Caco-2 (cell line): ENCODE results near the gene GADD45GIP1. TPM values are rescaled to one million over a fixed set of nuclear protein-coding genes. Genes with fewer than 3 reads are reported as not detected.

ENCODE experiments used
- Bru-seq: library from RNA; stranded (reverse); fragments of 400-500 nt; gene quantifications from one replicate; lab custom pipeline; 2021; lab: Mats Ljungman, UMichigan
- BruChase-seq, 2 experiments: library from RNA; stranded (reverse); fragments of 400-500 nt; gene quantifications; one replicate each; lab custom pipeline; 2021; lab: Mats Ljungman, UMichigan
- BruUV-seq: library from RNA; stranded (reverse); fragments of 400-500 nt; replicated peaks from 2 replicates; lab custom pipeline; 2021; lab: Mats Ljungman, UMichigan
- CTCF ChIA-PET: fragments of 300-600 bp; sonication (Branson Sonifier 250); formaldehyde crosslinking; loops from one replicate; lab custom pipeline; 2022; ENCODE audit warnings: antibody characterized with exemption; lab: Charles Lee
- POLR2A ChIA-PET: fragments of 300-600 bp; sonication (Branson Sonifier 250); formaldehyde crosslinking; loops from one replicate; lab custom pipeline; 2022; ENCODE audit warnings: antibody characterized with exemption; lab: Charles Lee
- DNase-seq, 2 experiments: peaks; one replicate each; pipeline versions ENCODE4 v3.0.0 to v3.0.0-alpha.2; 2020 to 2022
- H3K27me3 ChIP-seq: replicated peaks from 2 replicates; pipeline ENCODE4 v1.6.0; 2011; ENCODE audit warnings: low read length; ENCODE audit not compliant: control insufficient read depth, insufficient read depth
- H3K36me3 ChIP-seq: 2 replicates; pipeline ENCODE4 v1.5.1; 2011; ENCODE audit warnings: low read length; ENCODE audit not compliant: control insufficient read depth, insufficient read depth
- H3K4me1 ChIP-seq: fragments of 250-450 bp; sonication (Bioruptor Pico); 2 replicates; pipeline ENCODE4 v1.5.1; 2020; ENCODE audit warnings: mild to moderate bottlenecking
- H3K4me3 ChIP-seq: 2 replicates; pipeline ENCODE4 v1.5.1; 2011; ENCODE audit warnings: low read depth, mild to moderate bottlenecking, control low read depth, low read length
- H3K9me3 ChIP-seq: fragments of 250-450 bp; sonication (Bioruptor Pico); 2 replicates; pipeline ENCODE4 v1.5.1; 2020; ENCODE audit warnings: mild to moderate bottlenecking, moderate library complexity
- H3K27ac Mint-ChIP-seq: one replicate; pipeline ENCODE4 v1.8.0; 2022; ENCODE audit warnings: mixed read lengths; ENCODE audit not compliant: unreplicated experiment
- H3K27me3 Mint-ChIP-seq: one replicate; pipeline ENCODE4 v1.8.0; 2022; ENCODE audit warnings: mixed read lengths; ENCODE audit not compliant: insufficient read depth, unreplicated experiment
- H3K36me3 Mint-ChIP-seq: one replicate; pipeline ENCODE4 v1.8.0; 2022; ENCODE audit warnings: mild to moderate bottlenecking, mixed read lengths; ENCODE audit not compliant: insufficient read depth, unreplicated experiment
- H3K4me1 Mint-ChIP-seq: one replicate; pipeline ENCODE4 v1.8.0; 2022; ENCODE audit warnings: low read depth, mixed read lengths; ENCODE audit not compliant: unreplicated experiment
- H3K4me3 Mint-ChIP-seq: one replicate; pipeline ENCODE4 v1.8.0; 2022; ENCODE audit warnings: mild to moderate bottlenecking, moderate library complexity, mixed read lengths; ENCODE audit not compliant: unreplicated experiment
- H3K9me3 Mint-ChIP-seq: one replicate; pipeline ENCODE4 v1.8.0; 2022; ENCODE audit warnings: mixed read lengths; ENCODE audit not compliant: unreplicated experiment
- CTCF ChIP-seq, 2 experiments: fragments of 200-600 bp in 1 of 2; IDR thresholded peaks; 1 replicate in 1 of 2; 2 replicates in 1 of 2; pipeline versions ENCODE4 v1.5.1 to v1.8.0; 2011 to 2022; ENCODE audit warnings: antibody characterized with exemption in 1 of 2, control low read depth in 1 of 2, inconsistent platforms in 1 of 2, low read depth in 1 of 2, low read length in 1 of 2, mild to moderate bottlenecking in 1 of 2, moderate library complexity in 1 of 2; ENCODE audit not compliant: insufficient read depth in 1 of 2, severe bottlenecking in 1 of 2, unreplicated experiment in 1 of 2
- intact Hi-C: fragments of 100-400 bp; cut with micrococcal nuclease; formaldehyde crosslinking; loops from one replicate; pipeline ENCODE4 v1.10.0; 2022; ENCODE audit not compliant: unreplicated experiment
- long read RNA-seq: library from polyadenylated mRNA; stranded (forward); transcript quantifications from one replicate; pipeline ENCODE4 v2.0.0, GENCODE V29; 2022
- total RNA-seq: library from RNA; stranded (reverse); gene quantifications from 2 replicates; pipeline ENCODE4 v1.2.3, GENCODE V29; 2022

Gene GADD45GIP1
- total RNA-seq (39.3 and 42.7 TPM in 2 replicates), Bru-seq, nascent RNA (percentile 82 among the genes with signal in this experiment), BruChase-seq, experiment 1, labeled RNA remaining after a 2-hour chase (percentile 80 among the genes with signal in this experiment), BruChase-seq, experiment 2, labeled RNA remaining after a 6-hour chase (percentile 85 among the genes with signal in this experiment)
- long read RNA-seq, transcript GADD45GIP1-201 (2 exons, 1,782 nt) = major isoform, 190 of 382 reads
- long read RNA-seq, partial matches to known transcripts = 0 of 382 reads
- long read RNA-seq, other reads (novel, unspliced or antisense) = 192 of 382 reads

- Mint-ChIP-seq H3K36me3 (peaks cover 55% of the 10 kb centered on the region), H3K4me1 (peaks cover 7% of the 10 kb centered on the region), H3K27ac (peak within 1 kb of the TSS; percentile 85), H3K4me3 (peak within 1 kb of the TSS; percentile 74), H3K27me3 (no peaks in the 10 kb centered on the region), H3K9me3 (peaks cover 10% of the 10 kb centered on the region)
- no peak for TF ChIP-seq CTCF (IDR thresholded peaks at IDR 0.05; ENCODE audit: insufficient read depth in 1 of 2, low read depth in 1 of 2, low read length in 1 of 2, severe bottlenecking in 1 of 2, unreplicated experiment in 1 of 2)
- intact Hi-C loops = no loop called here
- POLR2A ChIA-PET = interaction anchor here (0.6 kb wide), 1 partner anchor 23 kb away, joined by 4 read pairs; the partner anchor contains the start of gene FARSA
- no peaks in the 10 kb centered on the region for H3K9me3 ChIP-seq
- H3K36me3 ChIP-seq = peaks cover 2% of the 10 kb centered on the region; the same call in 1 of the 2 replicates
- TSS peak; percentile 51 for BruUV-seq
- CTCF ChIA-PET = interaction anchor here (0.6 to 2.2 kb wide), 2 partner anchors 9 to 135 kb away, joined by 7 to 8 read pairs; no protein-coding TSS in a partner anchor
- H3K27me3 ChIP-seq = no peaks in the 10 kb centered on the region
- peak within 1 kb of the TSS; percentile 99 for H3K4me3 ChIP-seq
- peaks cover 9% of the 10 kb centered on the region; the same call in 1 of the 2 replicates for H3K4me1 ChIP-seq
- peak; percentile 86 to 92 for DNase-seq
These were observed at the start of gene GADD45GIP1 for GRCh38 chr19:12956446-12957388. TSS of gene GADD45GIP1 (minus strand) at chr19:12957223. CDS start at chr19:12957212, 11 bp downstream.

- H3K4me1 Mint-ChIP-seq = no peaks in the 10 kb centered on the region
- POLR2A ChIA-PET = no interaction called here
- CTCF ChIA-PET = interaction anchor here (0.6 to 1.5 kb wide), 2 partner anchors 56 to 88 kb away, joined by 4 read pairs; no protein-coding TSS in a partner anchor
- Histone ChIP-seq H3K27me3 (no peaks in the 10 kb centered on the region), H3K36me3 (no peaks in the 10 kb centered on the region), H3K4me1 (no peaks in the 10 kb centered on the region), H3K4me3 (no peak overlapping the region), H3K9me3 (no peaks in the 10 kb centered on the region)
- no peak overlapping the region for H3K4me3 Mint-ChIP-seq
- BruUV-seq = no TSS peak
- H3K36me3 Mint-ChIP-seq = no peaks in the 10 kb centered on the region
- TF ChIP-seq CTCF (IDR thresholded peaks at IDR 0.05; ENCODE audit: insufficient read depth in 1 of 2, low read depth in 1 of 2, low read length in 1 of 2, severe bottlenecking in 1 of 2, unreplicated experiment in 1 of 2) = no peak
- no peak overlapping the region for H3K27ac Mint-ChIP-seq
- DNase-seq = no peak
- peaks cover 6% of the 10 kb centered on the region for H3K27me3 Mint-ChIP-seq
- intact Hi-C loops = no loop called here
- no peaks in the 10 kb centered on the region for H3K9me3 Mint-ChIP-seq
These were observed 48.9 kb upstream of the GADD45GIP1 start for GRCh38 chr19:13005861-13006370.

GRCh38 chr19:13005253-13005652 lies 48.2 kb upstream of the GADD45GIP1 start:
- Mint-ChIP-seq H3K4me3 (no peak overlapping the region), H3K27ac (no peak overlapping the region), H3K36me3 (no peaks in the 10 kb centered on the region), H3K27me3 (peaks cover 6% of the 10 kb centered on the region), H3K9me3 (no peaks in the 10 kb centered on the region), H3K4me1 (no peaks in the 10 kb centered on the region)
- no peak for TF ChIP-seq CTCF (IDR thresholded peaks at IDR 0.05; ENCODE audit: insufficient read depth in 1 of 2, low read depth in 1 of 2, low read length in 1 of 2, severe bottlenecking in 1 of 2, unreplicated experiment in 1 of 2)
- H3K9me3 ChIP-seq = no peaks in the 10 kb centered on the region
- CTCF ChIA-PET = interaction anchor here (1.5 kb wide), 1 partner anchor 88 kb away, joined by 4 read pairs; no protein-coding TSS in a partner anchor
- H3K4me3 ChIP-seq = no peak overlapping the region
- POLR2A ChIA-PET = no interaction called here
- BruUV-seq = no TSS peak
- no peak for DNase-seq
- H3K27me3 ChIP-seq = no peaks in the 10 kb centered on the region
- intact Hi-C loops = no loop called here
- no peaks in the 10 kb centered on the region for H3K4me1 ChIP-seq
- no peaks in the 10 kb centered on the region for H3K36me3 ChIP-seq
